ENCODE measurements around the gene CUZD1. TPM values are rescaled to one million over a fixed set of nuclear protein-coding genes. Genes with fewer than 3 reads are reported as not detected.

CUZD1 gene
- polyA plus RNA-seq, 3 donors: 1.4 to 2.3 (median 1.6) TPM

DNA sequence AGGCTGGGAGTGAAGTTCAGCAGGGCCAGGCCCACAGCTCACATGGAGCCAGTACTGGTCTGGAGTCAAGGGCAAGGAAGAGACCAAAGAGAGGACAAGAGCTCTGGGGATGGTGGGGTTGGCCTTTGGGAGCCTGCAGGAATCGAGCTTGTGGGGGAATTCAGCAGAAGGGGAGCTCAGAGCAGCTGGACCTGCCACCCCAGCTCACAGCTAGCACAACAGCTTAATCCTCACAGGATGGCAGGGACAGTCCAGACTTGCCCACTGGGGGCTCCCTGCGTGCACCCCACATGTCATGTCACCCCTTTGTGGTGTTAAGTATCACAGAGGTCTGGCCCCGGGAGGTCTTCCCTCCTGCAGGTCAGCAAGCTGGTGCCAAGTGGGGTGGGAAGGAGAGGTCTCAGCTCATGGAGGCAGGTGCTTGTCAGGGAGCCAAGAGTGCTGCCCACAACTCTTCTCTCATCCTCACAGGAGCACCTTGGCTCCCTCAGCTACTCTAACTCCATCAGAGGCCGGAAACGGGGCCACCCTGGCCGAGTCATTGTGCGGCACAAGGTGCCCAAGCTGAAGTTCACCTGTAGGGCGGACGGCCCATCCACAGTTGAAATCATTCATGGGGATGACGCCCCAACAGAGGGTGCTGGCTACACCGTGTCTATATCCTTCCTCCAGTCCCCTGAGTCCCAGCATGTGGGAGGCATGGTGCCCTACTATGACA, 22.5 kb downstream of the CUZD1 start:
- DNase-seq (ENCODE audit: low read depth in 3 of 3, low spot score in 2 of 3): no peak

DNA sequence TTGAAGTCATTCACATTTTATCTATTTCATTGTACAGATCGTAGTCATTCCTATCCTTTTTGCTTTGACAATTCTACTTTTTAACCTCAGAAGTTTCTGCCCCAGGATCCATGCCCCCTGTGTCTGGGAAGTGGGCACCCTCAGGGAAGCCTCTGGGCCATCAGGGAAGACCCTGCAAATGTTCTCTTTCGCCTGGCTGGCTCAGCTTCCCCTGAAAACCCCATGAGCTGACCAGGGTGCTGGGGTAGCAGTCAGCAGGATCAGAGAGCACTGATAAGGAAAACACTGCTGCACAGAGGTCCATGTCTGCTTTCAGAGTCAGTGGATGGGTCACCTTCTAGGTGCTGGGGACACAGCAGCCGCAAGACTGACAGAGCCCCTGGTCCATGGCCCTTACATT, 23.8 kb downstream of the CUZD1 start:
- DNase-seq (ENCODE audit: low read depth in 3 of 3, low spot score in 2 of 3): no peak

DNA sequence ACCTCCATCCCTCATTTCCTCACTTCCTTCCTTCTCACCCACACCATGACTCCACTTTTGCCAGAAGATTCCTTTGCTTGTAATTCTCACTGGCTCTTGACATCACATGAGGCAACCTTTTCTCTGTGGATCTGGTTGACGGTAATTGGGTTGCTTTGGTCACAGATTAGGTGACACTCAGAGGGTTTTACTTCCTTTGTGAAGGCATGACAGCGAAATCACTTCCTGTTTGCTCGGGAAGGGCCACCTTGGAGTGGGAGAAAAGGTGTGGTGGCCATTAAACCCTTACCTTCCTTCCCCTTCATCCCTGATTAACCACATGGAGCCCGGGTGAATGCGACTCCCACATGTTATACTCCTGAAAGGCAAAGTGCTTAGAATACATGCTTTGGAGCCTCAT, 30.2 kb downstream of the CUZD1 start:
- no peak for DNase-seq (ENCODE audit: low read depth in 3 of 3, low spot score in 2 of 3)

DNA sequence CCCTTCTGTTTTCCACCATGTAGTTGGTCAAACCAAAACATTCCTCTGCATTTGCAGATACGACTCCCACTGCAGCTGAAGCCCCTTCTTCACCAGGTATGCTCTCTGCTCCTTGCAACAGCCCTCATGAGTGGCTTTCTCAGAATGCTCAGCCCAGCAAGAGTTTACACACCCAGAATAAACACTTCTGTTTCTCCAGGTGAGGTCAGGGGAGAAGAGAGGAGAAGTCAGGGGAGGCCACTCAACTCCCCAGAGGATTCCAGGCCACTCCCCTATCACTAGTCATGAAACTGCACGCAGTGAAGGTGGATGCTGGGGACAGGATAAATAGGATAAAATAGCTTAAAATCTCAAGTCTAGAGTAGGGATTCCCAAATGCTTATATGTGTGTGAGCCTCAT, 31.2 kb downstream of the CUZD1 start:
- no peak for DNase-seq (ENCODE audit: low read depth in 3 of 3, low spot score in 2 of 3)

DNA sequence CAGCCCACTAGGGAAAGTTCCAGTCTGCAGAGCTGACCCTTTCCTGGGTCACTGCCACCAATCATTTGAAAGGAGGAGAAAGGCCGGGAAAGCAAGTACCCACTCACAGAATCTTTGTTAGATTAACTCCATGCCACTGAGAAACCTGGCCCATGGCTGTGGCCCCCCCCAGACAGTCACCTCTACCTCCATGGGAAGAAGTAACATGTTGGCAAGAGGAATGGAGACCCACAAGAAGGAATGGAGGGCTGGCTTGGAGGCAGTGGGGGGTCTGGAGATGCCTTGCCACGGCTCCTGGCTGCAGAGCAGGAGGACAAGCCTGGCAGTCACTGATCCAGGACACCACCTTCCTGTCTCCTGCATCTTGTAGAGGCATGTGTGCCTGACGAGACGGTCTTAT, 32.9 kb downstream of the CUZD1 start:
- DNase-seq (ENCODE audit: low read depth in 3 of 3, low spot score in 2 of 3): no peak

DNA sequence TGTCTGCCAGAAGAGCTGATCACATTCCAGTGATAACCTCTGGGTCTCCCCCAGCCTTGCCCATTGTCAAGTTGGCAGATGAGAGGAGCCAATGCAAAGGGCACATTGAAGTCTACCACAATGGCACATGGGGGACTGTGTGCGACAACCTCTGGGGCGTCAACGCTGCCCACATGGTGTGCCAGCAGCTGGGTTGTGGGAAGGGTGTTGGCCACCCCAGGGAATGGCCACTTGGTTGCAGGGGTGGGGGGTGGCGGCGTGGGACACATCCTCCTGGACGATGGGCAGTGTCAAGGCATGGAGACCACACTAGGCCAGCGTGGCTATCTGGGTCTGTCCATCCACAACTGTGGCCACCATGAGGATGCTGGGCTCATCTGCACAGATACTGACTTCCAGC, 43.4 kb downstream of the CUZD1 start:
- no peak for DNase-seq (ENCODE audit: low read depth in 3 of 3, low spot score in 2 of 3)

DNA sequence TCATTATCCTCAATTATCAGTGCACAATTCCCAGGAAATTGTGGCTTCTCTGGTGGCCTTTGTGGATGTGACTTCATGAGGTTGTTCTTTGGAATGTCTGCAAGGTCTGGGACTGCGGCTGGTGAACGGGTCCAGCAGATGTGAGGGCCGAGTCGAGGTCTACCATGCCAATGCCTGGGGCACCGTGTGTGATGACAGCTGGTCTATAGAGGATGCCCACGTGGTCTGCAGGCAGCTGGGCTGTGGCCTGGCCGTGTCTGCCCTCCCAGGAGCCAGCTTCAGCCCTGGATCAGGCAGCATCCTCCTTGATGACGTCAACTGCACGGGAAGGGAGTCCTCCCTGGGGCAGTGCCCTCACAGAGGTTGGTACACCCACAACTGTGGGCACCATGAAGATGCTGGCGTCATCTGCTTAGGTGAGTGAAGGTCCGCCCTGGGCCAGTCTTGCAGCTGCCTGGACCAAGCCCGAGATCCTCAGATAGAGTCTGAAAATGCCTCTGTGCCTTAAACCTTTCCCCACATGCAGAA, 46.9 kb downstream of the CUZD1 start:
- no peak for DNase-seq (ENCODE audit: low read depth in 3 of 3, low spot score in 2 of 3)

DNA sequence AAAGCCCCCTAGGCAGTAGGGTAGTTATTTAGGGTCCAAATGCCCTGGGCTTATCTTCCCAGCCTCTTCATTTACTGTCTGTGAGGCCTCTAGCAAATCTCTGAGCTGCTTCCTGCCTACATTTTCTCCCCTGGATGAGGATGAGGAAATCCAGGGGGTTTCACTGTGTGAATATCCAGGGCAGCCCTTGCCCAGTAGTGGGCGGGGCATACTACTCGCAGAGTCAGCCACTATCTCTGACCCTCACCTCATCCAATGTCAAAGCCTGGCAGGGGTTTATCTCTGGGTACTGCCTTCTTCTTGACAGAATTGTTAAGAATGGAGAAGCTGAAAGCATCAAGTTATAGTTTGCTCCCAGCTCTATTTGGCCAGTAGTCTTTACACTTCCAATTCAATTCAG, 48.9 kb downstream of the CUZD1 start:
- DNase-seq (ENCODE audit: low read depth in 3 of 3, low spot score in 2 of 3): no peak

DNA sequence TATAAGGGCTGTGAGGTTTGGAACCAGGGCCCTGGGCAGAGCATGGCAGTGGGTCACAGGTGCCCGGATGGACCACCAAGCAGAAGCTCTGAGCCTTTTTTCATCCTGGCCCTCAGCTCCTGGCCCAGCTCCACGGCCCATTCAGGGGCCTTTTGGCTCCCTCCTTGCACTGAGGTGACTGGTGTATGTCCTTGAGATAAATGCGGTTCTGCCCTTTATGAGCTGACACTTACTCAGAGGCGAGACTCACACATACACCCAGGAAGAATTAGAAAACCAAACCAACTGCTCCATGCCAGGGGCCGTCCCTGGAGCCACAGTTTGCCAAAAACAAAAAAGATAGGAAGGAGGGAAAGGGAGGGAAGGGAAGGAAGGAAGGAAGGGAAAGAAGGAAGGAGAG, 49.7 kb downstream of the CUZD1 start:
- DNase-seq (ENCODE audit: low read depth in 3 of 3, low spot score in 2 of 3): no peak

DNA sequence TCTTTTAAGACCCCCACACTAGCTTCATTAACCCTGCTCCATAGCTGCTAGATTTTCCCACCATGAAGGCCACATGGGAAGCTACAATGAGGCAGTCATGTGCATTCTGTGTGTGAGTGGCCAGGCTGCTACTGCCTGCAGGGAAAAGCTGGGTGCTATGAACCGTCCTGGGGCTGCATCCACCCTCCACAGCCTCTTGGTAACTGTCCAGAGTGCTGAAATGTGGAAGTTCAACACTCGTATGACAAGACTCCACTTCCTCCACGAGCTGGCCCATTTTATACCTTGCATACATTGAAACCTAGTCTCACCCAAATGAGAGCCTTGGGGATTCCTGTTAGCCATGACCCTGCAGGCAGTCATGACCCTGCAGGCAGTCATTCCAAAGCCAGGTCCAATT, 59.4 kb downstream of the CUZD1 start:
- DNase-seq (ENCODE audit: low read depth in 3 of 3, low spot score in 2 of 3): peak; percentile 25 to 63 (median 49)

DNA sequence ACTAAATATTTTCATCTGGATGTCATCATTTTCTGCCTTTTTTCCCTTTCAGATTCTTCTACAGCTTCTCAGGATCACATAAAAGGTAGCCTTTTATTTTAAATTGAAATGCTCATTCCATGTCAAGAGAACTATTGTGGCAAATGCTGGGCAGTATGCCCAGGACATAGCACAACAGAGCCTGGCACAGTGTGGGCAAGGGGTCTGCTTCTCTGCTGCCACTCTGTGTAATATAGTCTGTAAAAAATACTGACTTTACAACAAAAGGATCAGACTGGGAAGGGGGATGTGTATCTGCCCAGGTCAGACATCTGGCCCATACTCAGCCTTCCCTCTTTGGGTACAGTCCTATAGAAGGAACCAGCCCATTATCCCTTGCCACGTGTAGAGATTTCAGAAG, 62.7 kb downstream of the CUZD1 start:
- DNase-seq (ENCODE audit: low read depth in 3 of 3, low spot score in 2 of 3): no peak

Other genes starting within 250 kb of the CUZD1 start
- gene C10orf120, start 146.0 kb downstream of the CUZD1 start, polyA plus RNA-seq (ENCODE audit: insufficient read length in 3 of 3): not detected
- gene FAM24B, start 33.7 kb upstream of the CUZD1 start, polyA plus RNA-seq (ENCODE audit: insufficient read length in 3 of 3): 1 to 10 TPM; 3.2 to 7.2 (median 3.8) TPM
- not detected for gene FAM24A, start 64.8 kb upstream of the CUZD1 start, polyA plus RNA-seq (ENCODE audit: insufficient read length in 3 of 3)
- 10 to 100 TPM; 18.2 to 21.2 (median 21.0) TPM for gene C10orf88, start 108.4 kb upstream of the CUZD1 start, polyA plus RNA-seq (ENCODE audit: insufficient read length in 3 of 3)
- 10 to 100 TPM in 1 of 3 donors, 1 to 10 TPM in 2; 8.7 to 11.8 (median 9.2) TPM for gene PSTK, start 134.5 kb upstream of the CUZD1 start, polyA plus RNA-seq (ENCODE audit: insufficient read length in 3 of 3)
- 10 to 100 TPM; 18.7 to 22.5 (median 21.3) TPM for gene IKZF5, start 162.9 kb upstream of the CUZD1 start, polyA plus RNA-seq (ENCODE audit: insufficient read length in 3 of 3)
- gene ACADSB, start 163.1 kb upstream of the CUZD1 start, polyA plus RNA-seq (ENCODE audit: insufficient read length in 3 of 3): 10 to 100 TPM; 25.3 to 26.5 (median 25.9) TPM

All from right renal cortex interstitium (tissue), 3 donors.